Calu3 (cell line): Measurements from ENCODE around the gene PLAGL1. TPM values are rescaled to one million over a fixed set of nuclear protein-coding genes. Genes with fewer than 3 reads are reported as not detected.

Source experiments
- BruUV-seq: library from RNA; stranded (reverse); fragments of 400-500 nt; replicated peaks from 2 replicates; lab custom pipeline; 2021; lab: Mats Ljungman, UMichigan
- CTCF ChIA-PET: fragments of 300-600 bp; sonication (Branson Sonifier 250); formaldehyde crosslinking; loops from one replicate; lab custom pipeline; 2022; ENCODE audit warnings: antibody characterized with exemption; lab: Charles Lee
- DNase-seq: peaks from one replicate; pipeline ENCODE4 v3.0.0; 2022
- H3K27ac Mint-ChIP-seq: one replicate; pipeline ENCODE4 v1.8.0; 2022; ENCODE audit warnings: mixed read lengths; ENCODE audit not compliant: unreplicated experiment
- H3K27me3 Mint-ChIP-seq: one replicate; pipeline ENCODE4 v1.8.0; 2022; ENCODE audit warnings: mixed read lengths; ENCODE audit not compliant: unreplicated experiment
- H3K36me3 Mint-ChIP-seq: one replicate; pipeline ENCODE4 v1.8.0; 2022; ENCODE audit warnings: mild to moderate bottlenecking, moderate library complexity, mixed read lengths; ENCODE audit not compliant: insufficient read depth, unreplicated experiment
- H3K4me1 Mint-ChIP-seq: one replicate; pipeline ENCODE4 v1.8.0; 2022; ENCODE audit warnings: mild to moderate bottlenecking, low read depth, mixed read lengths; ENCODE audit not compliant: unreplicated experiment
- H3K4me3 Mint-ChIP-seq: one replicate; pipeline ENCODE4 v1.8.0; 2022; ENCODE audit warnings: mild to moderate bottlenecking, low read depth, moderate library complexity, mixed read lengths; ENCODE audit not compliant: unreplicated experiment
- H3K9me3 Mint-ChIP-seq: one replicate; pipeline ENCODE4 v1.8.0; 2022; ENCODE audit warnings: low read depth, mixed read lengths; ENCODE audit not compliant: unreplicated experiment
- intact Hi-C: fragments of 100-400 bp; cut with micrococcal nuclease; formaldehyde crosslinking; loops from one replicate; pipeline ENCODE4 v1.10.0; 2022; ENCODE audit not compliant: unreplicated experiment
- total RNA-seq: library from RNA; stranded (reverse); gene quantifications from 2 replicates; pipeline ENCODE4 v1.2.3, GENCODE V29; 2022
- TF ChIP-seq, protein P1 (sequence below): fragments of 200-600 bp; IDR thresholded peaks from one replicate; pipeline ENCODE4 v1.8.0; 2022; ENCODE audit warnings: antibody characterized with exemption; ENCODE audit not compliant: unreplicated experiment

Gene PLAGL1
- total RNA-seq, 1 experiment from 2014 or later = 9.8 TPM

DNA sequence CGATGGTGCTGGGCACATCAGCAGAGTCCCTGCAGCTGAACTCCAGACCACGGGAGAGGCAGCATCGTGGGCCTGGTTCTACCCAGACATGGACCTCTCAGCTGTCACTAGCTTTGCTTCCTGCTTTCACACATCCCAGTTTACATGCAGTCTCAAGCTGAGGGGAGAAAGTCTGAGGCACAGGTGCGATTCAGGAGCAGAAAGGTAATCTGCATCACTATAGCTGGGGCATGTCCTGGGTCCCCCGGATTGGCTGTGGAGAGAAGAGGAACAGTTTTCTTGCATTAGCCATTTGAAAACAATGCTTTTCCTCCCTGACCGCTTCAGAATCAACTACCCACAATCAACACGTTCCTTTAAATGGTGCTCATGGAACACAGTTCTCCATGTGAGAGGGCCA, 59.9 kb downstream of the PLAGL1 start:
- Mint-ChIP-seq H3K4me1 (no peaks in the 10 kb centered on the region), H3K27me3 (no peaks in the 10 kb centered on the region), H3K27ac (no peak overlapping the region), H3K36me3 (no peaks in the 10 kb centered on the region), H3K4me3 (no peak overlapping the region), H3K9me3 (peaks cover 5% of the 10 kb centered on the region)
- TF ChIP-seq, protein P1, sequence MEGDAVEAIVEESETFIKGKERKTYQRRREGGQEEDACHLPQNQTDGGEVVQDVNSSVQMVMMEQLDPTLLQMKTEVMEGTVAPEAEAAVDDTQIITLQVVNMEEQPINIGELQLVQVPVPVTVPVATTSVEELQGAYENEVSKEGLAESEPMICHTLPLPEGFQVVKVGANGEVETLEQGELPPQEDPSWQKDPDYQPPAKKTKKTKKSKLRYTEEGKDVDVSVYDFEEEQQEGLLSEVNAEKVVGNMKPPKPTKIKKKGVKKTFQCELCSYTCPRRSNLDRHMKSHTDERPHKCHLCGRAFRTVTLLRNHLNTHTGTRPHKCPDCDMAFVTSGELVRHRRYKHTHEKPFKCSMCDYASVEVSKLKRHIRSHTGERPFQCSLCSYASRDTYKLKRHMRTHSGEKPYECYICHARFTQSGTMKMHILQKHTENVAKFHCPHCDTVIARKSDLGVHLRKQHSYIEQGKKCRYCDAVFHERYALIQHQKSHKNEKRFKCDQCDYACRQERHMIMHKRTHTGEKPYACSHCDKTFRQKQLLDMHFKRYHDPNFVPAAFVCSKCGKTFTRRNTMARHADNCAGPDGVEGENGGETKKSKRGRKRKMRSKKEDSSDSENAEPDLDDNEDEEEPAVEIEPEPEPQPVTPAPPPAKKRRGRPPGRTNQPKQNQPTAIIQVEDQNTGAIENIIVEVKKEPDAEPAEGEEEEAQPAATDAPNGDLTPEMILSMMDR = no peak
- CTCF ChIA-PET = no interaction called here
- intact Hi-C loops = loop anchor here (10.0 kb wide), 1 partner anchor 147 kb away; the partner anchor contains the start of gene SF3B5
- no peak for DNase-seq
- no TSS peak for BruUV-seq

DNA sequence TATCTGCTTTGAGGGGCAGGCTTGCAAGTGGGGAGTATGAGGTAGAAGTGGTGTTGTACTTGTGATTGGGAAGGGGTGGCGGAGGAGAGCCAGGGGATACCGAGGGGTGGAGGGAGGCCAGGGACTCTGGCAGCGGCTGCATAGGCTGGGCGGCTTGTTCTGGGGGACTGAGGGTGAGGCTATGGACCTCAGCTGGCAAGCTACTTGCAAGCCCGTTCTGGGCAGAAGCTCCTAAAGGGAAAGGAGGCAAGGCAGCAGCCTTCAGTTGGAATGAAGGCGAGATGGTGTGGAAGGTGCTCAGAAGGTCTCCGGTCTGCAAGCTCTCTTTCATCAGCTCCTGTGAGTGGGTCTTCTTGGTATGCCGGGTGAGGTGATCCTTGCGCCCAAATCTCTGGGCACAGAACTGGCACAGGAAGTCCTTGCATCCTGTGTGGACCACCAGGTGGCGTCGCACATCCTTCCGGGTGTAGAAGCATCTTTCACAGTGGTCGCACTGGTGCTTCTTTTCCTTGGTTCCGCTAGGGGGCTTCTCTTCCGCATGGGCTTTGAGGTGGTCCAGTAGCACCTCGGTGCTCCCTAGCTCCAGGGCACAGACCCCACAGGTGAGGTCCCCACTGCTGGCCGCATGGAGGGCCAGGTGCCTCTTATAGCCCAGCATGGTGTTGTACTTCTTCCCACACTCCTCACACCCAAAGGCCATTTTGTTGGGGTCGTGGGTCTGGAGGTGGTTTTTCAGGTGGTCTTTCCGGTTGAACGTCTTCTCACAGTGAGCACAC, 66.0 kb downstream of the PLAGL1 start:
- Mint-ChIP-seq H3K4me3 (no peak overlapping the region), H3K27ac (no peak overlapping the region), H3K9me3 (no peaks in the 10 kb centered on the region), H3K4me1 (no peaks in the 10 kb centered on the region), H3K36me3 (no peaks in the 10 kb centered on the region), H3K27me3 (no peaks in the 10 kb centered on the region)
- CTCF ChIA-PET = interaction anchor here (0.9 to 1.4 kb wide), 2 partner anchors 71 to 94 kb away, joined by 3 to 5 read pairs; no protein-coding TSS in a partner anchor
- intact Hi-C loops = loop anchor here (10.0 kb wide), 1 partner anchor 153 kb away; the partner anchor contains the start of gene SF3B5
- TF ChIP-seq, protein P1 = peak; percentile 54
- BruUV-seq = no TSS peak
- peak; percentile 58 for DNase-seq

DNA sequence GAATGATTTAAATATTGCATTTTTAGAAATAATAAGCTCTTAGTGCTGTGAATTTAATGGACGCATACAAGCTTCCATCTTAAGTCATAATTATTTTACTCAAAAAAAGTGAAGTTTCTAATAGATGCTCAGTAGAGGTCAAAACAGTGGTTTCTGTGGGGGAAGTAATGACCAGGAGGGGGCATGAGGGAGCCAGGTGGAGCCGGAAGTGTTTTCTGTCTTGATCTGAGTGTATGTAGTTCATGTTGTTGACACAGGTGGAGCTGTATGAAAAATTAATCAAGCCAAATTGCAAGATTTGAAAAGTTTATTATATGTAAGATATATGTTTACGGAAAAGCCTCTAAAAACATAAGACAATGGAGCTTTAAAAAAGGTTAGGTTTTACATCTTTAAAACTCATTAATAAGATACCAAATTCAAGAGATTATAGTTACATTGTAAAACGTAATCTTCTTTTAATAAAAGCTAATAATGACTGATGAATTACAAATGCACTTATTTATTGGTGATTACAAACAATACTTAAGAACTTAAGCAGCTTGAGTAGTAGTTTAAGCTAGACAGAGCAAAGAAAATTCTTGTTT, 68.0 kb downstream of the PLAGL1 start:
- no peak overlapping the region for H3K27ac Mint-ChIP-seq
- H3K4me1 Mint-ChIP-seq = no peaks in the 10 kb centered on the region
- no peak overlapping the region for H3K4me3 Mint-ChIP-seq
- TF ChIP-seq, protein P1 = peak; percentile 31
- BruUV-seq = no TSS peak
- intact Hi-C loops = loop anchor here (1.0 to 10.0 kb wide), 2 partner anchors 73 to 155 kb away; partner anchors contain the start of gene SF3B5
- H3K36me3 Mint-ChIP-seq = no peaks in the 10 kb centered on the region
- peak; percentile 64 for DNase-seq
- no peaks in the 10 kb centered on the region for H3K27me3 Mint-ChIP-seq
- CTCF ChIA-PET = interaction anchor here (0.6 to 1.9 kb wide), 4 partner anchors 44 to 365 kb away, joined by 3 to 12 read pairs (median 4); no protein-coding TSS in a partner anchor
- H3K9me3 Mint-ChIP-seq = no peaks in the 10 kb centered on the region

DNA sequence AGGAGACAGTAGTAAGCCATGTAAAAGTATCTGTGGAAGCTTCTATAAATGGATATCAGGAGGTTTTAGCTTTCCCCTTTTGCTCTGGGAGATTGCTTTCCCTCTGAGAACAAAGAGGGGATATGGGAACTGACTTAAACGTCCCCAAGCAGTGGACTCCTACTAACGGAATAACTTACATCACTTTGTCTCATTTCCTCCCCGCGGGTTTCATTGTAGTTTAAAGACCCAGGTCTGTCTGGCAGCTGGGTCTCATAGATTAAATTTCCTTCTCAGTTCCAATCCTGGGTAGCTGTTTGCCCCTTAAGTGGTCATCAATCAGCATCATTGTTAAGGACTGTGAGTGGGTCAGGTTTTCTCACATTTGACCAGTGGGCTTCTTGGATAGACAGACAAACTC, 68.7 kb downstream of the PLAGL1 start:
- Mint-ChIP-seq H3K4me3 (no peak overlapping the region), H3K36me3 (no peaks in the 10 kb centered on the region), H3K27ac (no peak overlapping the region), H3K9me3 (no peaks in the 10 kb centered on the region), H3K27me3 (no peaks in the 10 kb centered on the region), H3K4me1 (no peaks in the 10 kb centered on the region)
- CTCF ChIA-PET = interaction anchor here (1.4 to 1.9 kb wide), 2 partner anchors 43 to 364 kb away, joined by 3 to 12 read pairs; no protein-coding TSS in a partner anchor
- intact Hi-C loops = no loop called here
- no TSS peak for BruUV-seq
- TF ChIP-seq, protein P1 = no peak
- no peak for DNase-seq
